Chondrocyte (in vitro differentiated cells): Measurements from ENCODE around the gene ADGRL2. TPM values are rescaled to one million over a fixed set of nuclear protein-coding genes. Genes with fewer than 3 reads are reported as not detected.

Experiments
- DNase-seq: peaks from one replicate; pipeline ENCODE4 v3.0.0; 2021; ENCODE audit warnings: mixed read lengths, low spot score
- H3K27ac Mint-ChIP-seq: one replicate; pipeline ENCODE4 v1.8.0; 2021; ENCODE audit warnings: mild to moderate bottlenecking, moderate library complexity, mixed read lengths; ENCODE audit not compliant: unreplicated experiment
- H3K27me3 Mint-ChIP-seq: 2 replicates; pipeline ENCODE4 v1.8.0; 2021; ENCODE audit warnings: low read depth, mixed read lengths
- H3K36me3 Mint-ChIP-seq: 2 replicates; pipeline ENCODE4 v1.8.0; 2021; ENCODE audit warnings: low read depth, mixed read lengths
- H3K4me1 Mint-ChIP-seq: 2 replicates; pipeline ENCODE4 v1.8.0; 2021; ENCODE audit warnings: low read depth, mild to moderate bottlenecking, mixed read lengths
- H3K4me3 Mint-ChIP-seq: one replicate; pipeline ENCODE4 v1.8.0; 2021; ENCODE audit warnings: mild to moderate bottlenecking, moderate library complexity, mixed read lengths; ENCODE audit not compliant: unreplicated experiment
- H3K9me3 Mint-ChIP-seq: 2 replicates; pipeline ENCODE4 v1.8.0; 2021; ENCODE audit warnings: low read depth, mixed read lengths
- total RNA-seq: library from RNA; stranded (reverse); gene quantifications from 3 replicates; pipeline ENCODE4 v1.2.1, GENCODE V29; 2021
- TF ChIP-seq, protein P1 (sequence below): fragments of 200-600 bp; sonication (generic); IDR thresholded peaks from 2 replicates; pipeline ENCODE4 v1.5.0; 2021; ENCODE audit warnings: antibody characterized with exemption, mild to moderate bottlenecking, moderate library complexity

ADGRL2 gene
- total RNA-seq, 1 donor from 2014 or later: 51.2 TPM

DNA sequence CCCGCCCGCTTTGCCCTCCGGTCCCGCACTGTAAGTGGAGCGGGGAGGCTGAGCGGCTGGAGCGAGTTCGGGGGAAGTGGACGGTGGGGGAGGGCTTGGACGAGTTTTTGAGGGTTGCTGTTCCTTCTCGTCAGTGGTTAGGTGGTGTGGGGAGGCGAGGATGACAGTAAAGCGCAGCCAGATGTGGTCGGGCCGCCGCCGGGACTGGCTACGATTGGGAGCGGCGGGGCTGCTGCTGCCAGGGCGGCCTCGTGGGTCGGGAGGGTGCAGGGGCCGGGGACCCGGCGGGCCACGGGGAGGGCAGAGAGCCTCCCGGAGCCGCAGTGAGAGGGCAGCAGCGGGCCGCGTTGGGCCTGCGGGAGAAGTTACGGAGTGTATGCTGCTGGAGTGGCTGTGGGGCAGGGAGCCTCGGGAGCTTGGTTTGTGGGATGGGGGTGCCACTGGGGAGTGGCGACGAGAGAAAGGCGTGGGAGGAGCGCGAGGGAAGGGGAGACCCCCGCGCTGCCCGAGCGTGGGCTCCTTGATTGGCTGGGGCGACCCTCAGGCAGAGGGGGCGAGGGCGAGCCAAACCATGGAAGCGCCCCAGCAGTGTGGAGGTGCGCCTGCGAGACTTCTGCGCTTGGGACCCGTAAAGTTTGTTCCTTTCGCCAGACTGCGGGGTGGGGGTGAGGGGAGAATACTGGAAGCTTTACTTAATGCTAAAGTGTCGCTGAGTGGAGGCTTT, 2.1 kb downstream of the ADGRL2 start:
- peaks cover 42% of the 10 kb centered on the region for H3K4me1 Mint-ChIP-seq
- peak overlapping the region; percentile 90 for H3K27ac Mint-ChIP-seq
- H3K4me3 Mint-ChIP-seq: peak overlapping the region; percentile 87
- peak; percentile 94 for DNase-seq
- no peaks in the 10 kb centered on the region for H3K9me3 Mint-ChIP-seq
- TF ChIP-seq, protein P1, sequence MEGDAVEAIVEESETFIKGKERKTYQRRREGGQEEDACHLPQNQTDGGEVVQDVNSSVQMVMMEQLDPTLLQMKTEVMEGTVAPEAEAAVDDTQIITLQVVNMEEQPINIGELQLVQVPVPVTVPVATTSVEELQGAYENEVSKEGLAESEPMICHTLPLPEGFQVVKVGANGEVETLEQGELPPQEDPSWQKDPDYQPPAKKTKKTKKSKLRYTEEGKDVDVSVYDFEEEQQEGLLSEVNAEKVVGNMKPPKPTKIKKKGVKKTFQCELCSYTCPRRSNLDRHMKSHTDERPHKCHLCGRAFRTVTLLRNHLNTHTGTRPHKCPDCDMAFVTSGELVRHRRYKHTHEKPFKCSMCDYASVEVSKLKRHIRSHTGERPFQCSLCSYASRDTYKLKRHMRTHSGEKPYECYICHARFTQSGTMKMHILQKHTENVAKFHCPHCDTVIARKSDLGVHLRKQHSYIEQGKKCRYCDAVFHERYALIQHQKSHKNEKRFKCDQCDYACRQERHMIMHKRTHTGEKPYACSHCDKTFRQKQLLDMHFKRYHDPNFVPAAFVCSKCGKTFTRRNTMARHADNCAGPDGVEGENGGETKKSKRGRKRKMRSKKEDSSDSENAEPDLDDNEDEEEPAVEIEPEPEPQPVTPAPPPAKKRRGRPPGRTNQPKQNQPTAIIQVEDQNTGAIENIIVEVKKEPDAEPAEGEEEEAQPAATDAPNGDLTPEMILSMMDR: peak; percentile 82
- H3K36me3 Mint-ChIP-seq: no peaks in the 10 kb centered on the region
- H3K27me3 Mint-ChIP-seq: no peaks in the 10 kb centered on the region

DNA sequence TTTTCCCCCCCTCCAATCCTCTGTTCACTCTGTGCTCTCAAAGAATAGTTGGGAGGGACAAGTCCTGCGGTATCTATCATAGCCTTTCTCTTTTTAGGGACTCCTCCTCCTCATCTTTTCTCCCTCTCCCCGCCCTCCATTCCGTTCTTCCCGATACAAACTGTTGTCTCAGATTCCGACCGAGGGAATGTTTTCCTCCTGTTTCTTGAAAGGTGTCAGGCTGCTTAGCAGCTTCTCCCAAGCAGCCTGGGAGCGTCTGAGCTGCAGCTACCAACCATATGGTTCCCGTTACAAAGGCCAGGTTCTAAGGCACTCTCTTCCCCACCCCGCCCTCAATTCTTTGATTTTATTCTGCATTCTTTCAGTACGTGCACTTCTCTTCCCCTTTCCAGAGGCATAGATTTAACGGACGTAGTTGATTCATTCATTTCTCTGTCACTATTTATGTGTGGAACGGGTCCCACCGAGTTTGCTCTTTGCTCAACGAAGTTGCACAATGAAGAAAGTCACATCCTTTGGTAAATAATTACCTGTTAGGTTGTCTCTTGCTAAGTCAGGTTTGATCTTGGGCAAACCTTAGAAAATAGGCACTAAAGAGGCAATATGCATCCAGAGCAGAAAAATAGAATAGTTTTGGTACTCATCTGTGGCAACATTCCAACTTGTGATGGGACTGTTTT, 2.8 kb downstream of the ADGRL2 start:
- DNase-seq: no peak
- Mint-ChIP-seq H3K36me3 (no peaks in the 10 kb centered on the region), H3K4me1 (peaks cover 47% of the 10 kb centered on the region), H3K4me3 (peak overlapping the region; percentile 87), H3K9me3 (no peaks in the 10 kb centered on the region), H3K27ac (peak overlapping the region; percentile 90), H3K27me3 (no peaks in the 10 kb centered on the region)
- TF ChIP-seq, protein P1: no peak

DNA sequence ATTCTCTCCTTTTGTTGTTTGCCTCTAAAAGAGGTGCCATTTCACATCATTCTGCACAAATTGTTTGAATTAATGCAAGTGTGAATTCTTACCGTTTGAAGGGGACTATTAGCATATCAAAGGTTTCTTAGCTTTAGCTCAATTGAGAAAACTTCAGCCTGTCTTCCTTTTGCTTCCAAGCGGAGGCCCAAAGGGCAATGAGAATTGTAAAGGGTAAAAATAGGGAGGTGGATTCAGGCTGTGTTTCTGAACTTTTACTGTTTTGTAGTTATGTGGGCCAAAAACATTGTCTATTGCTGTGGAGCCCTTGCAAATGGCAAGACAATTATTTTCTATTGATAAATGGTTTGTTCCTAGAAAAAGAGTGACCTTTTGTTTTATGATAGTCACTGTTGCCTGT, 3.6 kb downstream of the ADGRL2 start:
- DNase-seq: no peak
- TF ChIP-seq, protein P1: no peak
- Mint-ChIP-seq H3K36me3 (no peaks in the 10 kb centered on the region), H3K4me3 (peak overlapping the region; percentile 87), H3K9me3 (no peaks in the 10 kb centered on the region), H3K4me1 (peaks cover 54% of the 10 kb centered on the region), H3K27me3 (no peaks in the 10 kb centered on the region), H3K27ac (peak overlapping the region; percentile 90)

DNA sequence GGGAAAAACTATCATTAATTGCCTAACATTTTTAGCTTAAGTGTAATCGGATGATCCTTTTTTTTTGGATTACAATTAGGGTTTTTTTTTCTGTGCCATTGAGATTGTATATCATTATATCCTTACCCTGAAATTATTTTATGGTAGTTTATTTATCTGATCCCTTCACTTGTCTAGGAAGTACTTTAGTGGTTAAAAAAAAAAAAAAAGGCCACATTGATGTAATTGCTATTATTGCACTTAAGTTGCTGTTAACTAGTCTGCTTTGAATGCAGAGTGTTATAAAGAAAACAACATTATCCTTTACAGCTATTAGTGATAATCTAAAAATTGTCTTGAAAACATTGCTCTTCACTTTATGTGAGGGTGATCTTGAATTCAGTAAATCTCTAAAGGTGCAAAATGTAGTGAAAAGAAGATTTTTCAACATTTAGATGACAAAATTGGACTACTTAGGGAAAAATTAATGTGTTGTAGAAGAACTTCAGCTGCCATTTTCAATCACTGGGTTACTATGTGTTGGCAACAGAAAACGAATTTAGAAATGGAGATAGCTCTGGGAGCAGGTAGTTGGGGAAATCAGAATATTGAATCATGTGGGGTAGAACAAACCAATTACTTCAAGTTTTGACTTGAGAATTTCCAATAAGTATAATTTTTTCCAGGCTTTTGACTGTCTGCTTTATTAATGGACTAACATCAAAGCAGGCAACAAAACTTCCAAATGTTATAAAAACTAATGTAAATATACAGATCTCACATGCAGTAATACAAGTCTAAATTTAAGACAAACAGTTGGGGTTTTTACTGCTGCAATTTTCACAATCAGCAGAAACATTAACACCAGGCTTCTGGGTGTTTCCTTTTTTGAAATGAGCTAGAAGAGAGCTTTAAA, 5.0 kb downstream of the ADGRL2 start:
- no peak for DNase-seq
- no peaks in the 10 kb centered on the region for H3K36me3 Mint-ChIP-seq
- H3K4me1 Mint-ChIP-seq: peaks cover 56% of the 10 kb centered on the region
- peak overlapping the region; percentile 16 for H3K4me3 Mint-ChIP-seq
- peak overlapping the region; percentile 73 for H3K27ac Mint-ChIP-seq
- TF ChIP-seq, protein P1: no peak
- no peaks in the 10 kb centered on the region for H3K9me3 Mint-ChIP-seq
- no peaks in the 10 kb centered on the region for H3K27me3 Mint-ChIP-seq

DNA sequence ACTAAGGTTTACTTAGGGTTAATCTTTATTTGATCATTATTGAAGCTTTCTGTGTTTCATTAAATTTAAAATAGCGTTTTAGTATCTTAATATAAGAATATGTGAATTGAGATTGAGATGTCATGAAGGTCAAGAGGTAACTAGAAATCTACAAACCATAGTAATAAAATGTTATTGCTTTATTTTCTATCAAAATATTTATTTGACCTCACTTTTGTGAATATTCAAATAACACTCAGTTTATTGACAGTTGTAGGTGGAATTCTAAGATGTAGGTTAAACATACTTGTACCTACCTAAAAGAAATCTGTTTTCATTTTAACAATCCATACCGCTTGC, 5.7 kb downstream of the ADGRL2 start:
- H3K9me3 Mint-ChIP-seq: no peaks in the 10 kb centered on the region
- no peak for DNase-seq
- H3K27ac Mint-ChIP-seq: peak overlapping the region; percentile 53
- H3K4me3 Mint-ChIP-seq: no peak overlapping the region
- H3K4me1 Mint-ChIP-seq: peaks cover 62% of the 10 kb centered on the region
- H3K27me3 Mint-ChIP-seq: no peaks in the 10 kb centered on the region
- H3K36me3 Mint-ChIP-seq: no peaks in the 10 kb centered on the region
- TF ChIP-seq, protein P1: no peak
